ENCODE measurements around the gene ZFPL1. TPM values are rescaled to one million over a fixed set of nuclear protein-coding genes. Genes with fewer than 3 reads are reported as not detected.

The ZFPL1 gene
- total and polyA plus RNA-seq, 8 donors: 15.2 to 52.1 (median 18.3) TPM

- no peaks in the 10 kb centered on the region for H3K4me1 ChIP-seq
These were observed 25.5 kb upstream of the ZFPL1 start, which contains the start of gene NAALADL1 for GRCh38 chr11:65058419-65059054. Gene NAALADL1 (minus strand): TSS chr11:65058553. CDS start chr11:65058521, 32 bp downstream.

GRCh38 chr11:65059523-65059922, 24.5 kb upstream of the ZFPL1 start:
- no peaks in the 10 kb centered on the region for H3K27me3 ChIP-seq
- DNase-seq (no peak), ATAC-seq (no peak), FAIRE-seq (no peak)
- H3K27ac ChIP-seq: no peak overlapping the region
- no peaks in the 10 kb centered on the region for H3K9me3 ChIP-seq
- 70% methylated on average over 3 of the region's 3 CpGs for WGBS, 2 donors
- H3K4me1 ChIP-seq: no peaks in the 10 kb centered on the region
- TF ChIP-seq, protein P1, sequence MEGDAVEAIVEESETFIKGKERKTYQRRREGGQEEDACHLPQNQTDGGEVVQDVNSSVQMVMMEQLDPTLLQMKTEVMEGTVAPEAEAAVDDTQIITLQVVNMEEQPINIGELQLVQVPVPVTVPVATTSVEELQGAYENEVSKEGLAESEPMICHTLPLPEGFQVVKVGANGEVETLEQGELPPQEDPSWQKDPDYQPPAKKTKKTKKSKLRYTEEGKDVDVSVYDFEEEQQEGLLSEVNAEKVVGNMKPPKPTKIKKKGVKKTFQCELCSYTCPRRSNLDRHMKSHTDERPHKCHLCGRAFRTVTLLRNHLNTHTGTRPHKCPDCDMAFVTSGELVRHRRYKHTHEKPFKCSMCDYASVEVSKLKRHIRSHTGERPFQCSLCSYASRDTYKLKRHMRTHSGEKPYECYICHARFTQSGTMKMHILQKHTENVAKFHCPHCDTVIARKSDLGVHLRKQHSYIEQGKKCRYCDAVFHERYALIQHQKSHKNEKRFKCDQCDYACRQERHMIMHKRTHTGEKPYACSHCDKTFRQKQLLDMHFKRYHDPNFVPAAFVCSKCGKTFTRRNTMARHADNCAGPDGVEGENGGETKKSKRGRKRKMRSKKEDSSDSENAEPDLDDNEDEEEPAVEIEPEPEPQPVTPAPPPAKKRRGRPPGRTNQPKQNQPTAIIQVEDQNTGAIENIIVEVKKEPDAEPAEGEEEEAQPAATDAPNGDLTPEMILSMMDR (IDR thresholded peaks at IDR 0.05): no peak
- no peaks in the 10 kb centered on the region for H3K36me3 ChIP-seq
- no peak overlapping the region for H3K4me3 ChIP-seq
- intact Hi-C loops (cut with DNase I): no loop called here

More at GRCh38 chr11:65058419-65059054, 25.5 kb upstream of the ZFPL1 start, which contains the start of gene NAALADL1:
- TF ChIP-seq, protein P1 (IDR thresholded peaks at IDR 0.05): no peak
- ATAC-seq: no peak
- H3K9me3 ChIP-seq: no peaks in the 10 kb centered on the region
- no peaks in the 10 kb centered on the region for H3K36me3 ChIP-seq
- H3K27ac ChIP-seq: no peak within 1 kb of the TSS
- no peak for FAIRE-seq
- 71 to 76% methylated on average over 8 of the region's 8 CpGs for WGBS, 2 donors
- no peak for DNase-seq
- intact Hi-C loops (cut with DNase I): no loop called here
- no peaks in the 10 kb centered on the region for H3K27me3 ChIP-seq
- no peak within 1 kb of the TSS for H3K4me3 ChIP-seq

DNA sequence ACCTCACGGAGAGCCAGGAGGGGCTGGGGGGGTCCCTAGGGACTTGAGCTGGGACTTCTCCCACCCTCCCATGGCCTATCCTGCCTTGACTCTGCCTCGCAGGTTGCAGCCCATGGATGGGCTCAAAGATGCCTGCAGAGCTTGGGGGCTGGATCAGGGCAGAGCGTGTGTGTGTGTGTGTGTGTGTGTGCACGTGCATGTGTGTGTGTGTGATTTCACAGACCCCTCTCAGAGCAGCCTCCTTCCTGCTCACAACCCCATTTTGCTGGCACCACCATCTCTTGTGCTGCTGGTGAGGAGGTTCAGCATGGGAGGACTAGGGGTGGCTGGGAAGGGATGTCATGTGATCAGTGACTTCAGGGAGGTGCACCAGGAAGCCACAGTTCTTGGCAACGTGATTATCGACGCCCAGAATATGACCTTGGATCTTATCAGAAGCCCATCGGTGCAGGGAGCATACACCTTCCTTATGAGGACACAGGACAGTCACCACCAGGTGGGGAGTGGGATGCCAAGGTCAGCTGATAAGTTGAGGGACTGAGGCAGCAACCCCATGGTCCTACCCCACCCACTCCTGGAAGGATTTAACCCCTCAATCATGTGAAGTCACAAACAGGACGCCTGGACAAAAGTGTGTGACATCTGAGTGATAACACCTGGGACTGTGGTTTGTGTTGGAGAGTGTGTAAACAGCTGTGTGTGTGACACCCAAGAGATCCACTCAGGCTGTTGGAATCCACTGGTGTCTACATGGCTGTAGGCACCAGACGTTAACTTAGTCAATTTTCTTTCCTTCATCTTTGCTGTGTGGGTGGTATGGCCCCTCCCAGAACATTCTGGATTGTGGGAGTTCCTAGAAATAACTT, 23.8 kb upstream of the ZFPL1 start:
- Histone ChIP-seq H3K4me3 (no peak overlapping the region), H3K27me3 (no peaks in the 10 kb centered on the region), H3K9me3 (no peaks in the 10 kb centered on the region), H3K27ac (no peak overlapping the region), H3K4me1 (no peaks in the 10 kb centered on the region), H3K36me3 (no peaks in the 10 kb centered on the region)
- DNase-seq: no peak
- intact Hi-C loops (cut with DNase I): no loop called here
- no peak for ATAC-seq
- FAIRE-seq: no peak
- TF ChIP-seq, protein P1 (IDR thresholded peaks at IDR 0.05): no peak
- WGBS, 2 donors: 40 to 43% methylated on average over 10 of the region's 10 CpGs

DNA sequence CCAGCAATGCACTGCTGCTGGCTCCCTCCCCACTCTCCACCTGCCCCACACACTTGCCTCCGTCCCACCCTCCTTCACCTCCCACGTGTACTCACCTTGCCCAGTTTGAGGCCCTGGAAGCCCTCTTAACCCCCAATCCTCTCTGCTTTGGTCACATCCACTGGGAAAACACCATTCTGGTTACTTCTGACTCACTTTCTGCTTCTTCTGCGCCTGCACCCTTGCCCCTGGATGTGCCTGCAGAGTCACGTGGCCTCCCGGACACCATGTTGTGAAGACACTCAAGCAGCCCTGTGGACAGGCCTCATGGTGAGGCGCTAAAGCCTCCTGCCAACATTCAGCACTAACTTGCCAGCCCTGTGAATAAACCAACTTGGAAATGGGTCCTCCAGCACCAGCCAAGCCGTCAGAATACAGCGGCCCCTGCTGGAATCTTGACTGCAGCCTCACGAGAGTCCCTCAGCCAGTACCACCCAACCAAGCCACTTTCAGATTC, 23.1 kb upstream of the ZFPL1 start:
- H3K27ac ChIP-seq: no peak overlapping the region
- H3K4me3 ChIP-seq: no peak overlapping the region
- no peaks in the 10 kb centered on the region for H3K4me1 ChIP-seq
- no peak for DNase-seq
- intact Hi-C loops (cut with DNase I): no loop called here
- WGBS, 2 donors: 71 to 78% methylated on average over 9 of the region's 9 CpGs
- no peaks in the 10 kb centered on the region for H3K9me3 ChIP-seq
- peak in 1 of 4 donors; percentile 11 for ATAC-seq
- H3K36me3 ChIP-seq: no peaks in the 10 kb centered on the region
- TF ChIP-seq, protein P1 (IDR thresholded peaks at IDR 0.05): no peak
- H3K27me3 ChIP-seq: no peaks in the 10 kb centered on the region
- FAIRE-seq: no peak

Measured in pancreas (tissue), 10 donors.